Myocyte (in vitro differentiated cells): ENCODE measurements around the gene ARFGAP2. TPM values are rescaled to one million over a fixed set of nuclear protein-coding genes. Genes with fewer than 3 reads are reported as not detected.

ENCODE experiments used
- microRNA-seq: library from miRNA; unstranded; fragments of <30 nt; microRNA quantifications from one replicate; pipeline ENCODE4, GENCODE V29; 2016
- total RNA-seq: library from RNA; depleted of rRNA; stranded (reverse); fragments of >200 nt; gene quantifications from 2 replicates; pipeline ENCODE4 v1.2.3, GENCODE V29; 2014

Gene ARFGAP2
- total RNA-seq, 1 donor from 2014 or later, result 163 TPM

Small RNAs within 50 kb of the gene (microRNA-seq; reads per million reads assigned to microRNA genes)
- not detected for gene MIR6745

Other genes with a start within 250 kb of the ARFGAP2 start
- gene CSTPP1, start 240.1 kb downstream of the ARFGAP2 start, total RNA-seq, result 20.2 and 22.0 TPM in 2 replicates
- gene PACSIN3, start 9.6 kb upstream of the ARFGAP2 start, total RNA-seq, result 29.9 and 35.9 TPM in 2 replicates
- 33.2 and 34.2 TPM in 2 replicates for gene DDB2, start 38.1 kb upstream of the ARFGAP2 start, total RNA-seq
- gene ACP2, start 71.9 kb upstream of the ARFGAP2 start, total RNA-seq, result 34.8 and 60.8 TPM in 2 replicates
- 9.9 and 11.3 TPM in 2 replicates for gene NR1H3, start 81.1 kb upstream of the ARFGAP2 start, total RNA-seq
- 41.0 and 54.4 TPM in 2 replicates for gene MADD, start 93.3 kb upstream of the ARFGAP2 start, total RNA-seq
- not detected in 2 replicates for gene MYBPC3, start 175.8 kb upstream of the ARFGAP2 start, total RNA-seq
- gene SPI1, start 201.7 kb upstream of the ARFGAP2 start, total RNA-seq, result not detected in 2 replicates
- gene SLC39A13, start 231.7 kb upstream of the ARFGAP2 start, total RNA-seq, result 124 and 131 TPM in 2 replicates
- 257 and 296 TPM in 2 replicates for gene PSMC3, start 249.6 kb upstream of the ARFGAP2 start, total RNA-seq